Activated naive CD8-positive, alpha-beta T cell treated with anti-CD3 and anti-CD28 coated beads, Interleukin-2, amount 50 U/mL, for 24 hours (primary cell): Measurements from ENCODE around the gene PRKAG1.

Experiments
- ATAC-seq: fragments of 150-1000 bp; cut with Tn5 transposase; one replicate; pipeline ENCODE4 v1.10.0; 2021
- DNase-seq: peaks from one replicate; pipeline ENCODE4 v3.0.0; 2021
- H3K27ac Mint-ChIP-seq: one replicate; pipeline ENCODE4 v1.8.0; 2021; ENCODE audit warnings: mild to moderate bottlenecking, mixed read lengths
- H3K27me3 Mint-ChIP-seq: one replicate; pipeline ENCODE4 v1.8.0; 2021; ENCODE audit warnings: mixed read lengths
- H3K36me3 Mint-ChIP-seq: one replicate; pipeline ENCODE4 v1.8.0; 2021; ENCODE audit warnings: low read depth, mixed read lengths
- H3K4me1 Mint-ChIP-seq: one replicate; pipeline ENCODE4 v1.8.0; 2021; ENCODE audit warnings: mixed read lengths
- H3K4me3 Mint-ChIP-seq: one replicate; pipeline ENCODE4 v1.8.0; 2021; ENCODE audit warnings: mild to moderate bottlenecking, moderate library complexity, mixed read lengths
- H3K9me3 Mint-ChIP-seq: one replicate; pipeline ENCODE4 v1.8.0; 2021; ENCODE audit warnings: mixed read lengths

PRKAG1 gene

DNA sequence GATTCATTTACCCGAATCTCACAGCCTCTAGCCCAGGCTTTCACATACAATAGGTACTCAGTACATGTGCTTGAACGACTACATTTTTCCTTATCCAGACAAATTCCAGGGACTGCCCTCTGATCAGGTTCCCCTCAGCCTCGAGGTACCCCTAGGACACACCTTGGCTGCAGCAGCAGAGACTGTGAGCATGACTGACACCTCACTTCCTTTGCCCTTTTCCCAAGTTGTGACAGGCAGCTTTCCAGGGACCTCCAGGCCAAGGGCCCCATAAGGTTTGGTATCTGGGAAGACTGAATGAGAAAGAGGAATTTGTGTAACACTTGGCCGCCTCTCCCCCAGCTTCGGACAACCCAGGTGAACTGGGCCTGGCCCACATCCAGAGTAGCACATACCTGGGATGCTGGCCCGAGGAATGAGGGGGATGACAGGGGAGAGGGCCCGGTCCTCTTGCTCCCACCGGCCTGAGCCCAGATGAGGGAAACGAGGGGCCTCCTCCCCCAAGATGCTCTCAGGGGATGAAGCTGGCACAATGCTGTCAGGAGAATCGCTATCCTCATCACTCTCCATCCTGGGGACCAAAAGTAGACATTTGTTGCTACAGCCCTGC is 10.2 kb upstream of the PRKAG1 start:
- no peaks in the 10 kb centered on the region for H3K4me1 Mint-ChIP-seq
- ATAC-seq: no peak
- H3K4me3 Mint-ChIP-seq: no peak overlapping the region
- no peaks in the 10 kb centered on the region for H3K9me3 Mint-ChIP-seq
- H3K27ac Mint-ChIP-seq: no peak overlapping the region
- DNase-seq: no peak
- peaks cover 47% of the 10 kb centered on the region for H3K36me3 Mint-ChIP-seq
- H3K27me3 Mint-ChIP-seq: no peaks in the 10 kb centered on the region

DNA sequence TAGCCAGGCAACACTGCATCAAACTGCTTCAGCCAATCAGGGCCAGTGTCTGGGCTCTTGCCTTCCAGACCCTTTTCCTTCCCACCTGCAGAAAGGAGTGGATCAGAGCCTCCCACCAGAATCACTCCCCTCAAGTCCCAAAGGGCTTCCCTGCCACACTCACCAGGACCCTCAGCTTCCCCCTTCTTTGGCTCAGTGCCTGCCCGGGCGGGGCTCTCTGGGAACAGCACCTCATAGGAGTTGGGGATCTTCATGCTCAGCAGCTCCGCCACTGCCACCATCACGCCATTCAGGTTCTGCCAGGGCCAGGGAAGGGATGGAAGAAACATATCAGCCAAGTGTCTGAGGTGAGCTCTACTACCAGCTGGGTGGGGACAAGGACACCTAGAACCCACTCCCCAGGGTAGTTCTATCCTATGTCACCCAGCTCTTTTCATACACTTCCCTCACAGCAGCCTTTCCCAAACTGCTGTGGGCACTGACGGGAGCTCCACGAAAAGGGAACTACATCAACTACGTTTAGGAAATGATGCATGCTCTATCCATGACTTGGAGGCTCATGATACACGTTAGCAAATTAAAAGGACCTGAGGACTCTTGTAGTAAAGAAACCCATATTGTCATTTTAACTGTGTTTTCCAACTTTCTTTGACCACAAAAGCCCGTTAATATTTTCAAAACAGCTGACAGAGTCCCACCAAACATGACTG is 9.4 kb upstream of the PRKAG1 start:
- Mint-ChIP-seq H3K4me1 (no peaks in the 10 kb centered on the region), H3K27ac (no peak overlapping the region), H3K9me3 (no peaks in the 10 kb centered on the region), H3K4me3 (no peak overlapping the region), H3K27me3 (no peaks in the 10 kb centered on the region), H3K36me3 (peaks cover 47% of the 10 kb centered on the region)
- DNase-seq: no peak
- no peak for ATAC-seq

DNA sequence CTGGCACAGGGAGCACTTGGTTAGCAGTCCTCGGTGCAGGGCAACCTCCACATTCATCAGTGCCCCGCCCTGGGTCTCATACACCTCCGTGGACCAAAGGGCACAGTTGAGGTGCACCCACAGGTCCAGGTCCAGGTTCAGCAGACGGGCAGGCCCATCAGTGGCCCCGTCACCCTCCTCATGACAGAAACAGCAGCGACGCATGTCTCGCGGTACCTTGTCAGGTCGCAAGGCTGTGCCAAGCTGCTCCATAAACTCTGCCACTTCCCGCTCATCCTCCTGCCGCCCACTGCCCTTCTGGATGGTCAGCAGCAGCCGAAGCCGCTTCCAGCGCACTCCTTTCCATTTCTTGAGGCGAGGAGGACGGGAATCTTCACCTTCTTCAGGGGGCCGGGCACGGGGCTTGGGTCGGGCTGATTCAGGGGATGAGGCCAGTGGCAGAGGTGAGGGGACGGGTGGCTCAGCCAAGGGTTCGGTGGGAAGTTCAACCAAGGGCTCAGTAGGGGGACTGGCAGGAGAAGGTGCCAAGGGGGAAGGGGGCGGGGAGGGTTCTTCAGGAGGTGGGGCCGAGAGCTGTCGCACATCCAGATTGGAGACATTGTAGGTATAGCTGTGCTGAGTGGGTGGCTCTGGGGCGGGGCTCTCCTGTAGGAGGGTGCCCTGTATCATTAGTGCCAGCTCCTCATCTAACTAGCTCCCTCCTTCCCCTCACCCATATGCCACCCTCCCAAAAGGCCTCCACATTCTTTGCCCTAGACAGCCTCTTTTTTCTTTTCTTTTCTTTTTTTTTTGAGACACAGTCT is 8.3 kb upstream of the PRKAG1 start:
- ATAC-seq (no peak), DNase-seq (no peak)
- Mint-ChIP-seq H3K36me3 (peaks cover 45% of the 10 kb centered on the region), H3K9me3 (no peaks in the 10 kb centered on the region), H3K4me3 (no peak overlapping the region), H3K4me1 (no peaks in the 10 kb centered on the region), H3K27ac (no peak overlapping the region), H3K27me3 (no peaks in the 10 kb centered on the region)

DNA sequence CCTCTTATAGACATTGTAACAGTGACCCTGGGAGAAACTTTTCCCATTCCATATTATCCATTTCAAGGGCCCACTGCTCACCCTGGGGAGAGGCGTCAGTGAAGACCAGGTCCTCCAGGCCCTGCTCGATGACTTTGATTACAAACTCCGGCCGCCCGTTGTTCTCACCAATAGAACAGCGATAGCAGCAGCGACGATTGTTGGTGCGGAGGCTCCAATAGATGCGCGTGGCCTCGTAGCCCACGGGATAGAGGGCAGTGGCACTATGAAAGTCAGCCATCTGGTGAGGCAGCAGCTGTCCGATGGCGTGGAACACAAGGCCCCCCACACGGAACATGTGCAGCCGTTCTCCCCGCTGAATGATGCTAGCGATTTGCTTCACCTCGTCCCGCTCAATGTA is 7.5 kb upstream of the PRKAG1 start:
- no peak for ATAC-seq
- Mint-ChIP-seq H3K36me3 (peaks cover 48% of the 10 kb centered on the region), H3K4me1 (no peaks in the 10 kb centered on the region), H3K27ac (no peak overlapping the region), H3K27me3 (no peaks in the 10 kb centered on the region), H3K4me3 (no peak overlapping the region), H3K9me3 (no peaks in the 10 kb centered on the region)
- DNase-seq: no peak

DNA sequence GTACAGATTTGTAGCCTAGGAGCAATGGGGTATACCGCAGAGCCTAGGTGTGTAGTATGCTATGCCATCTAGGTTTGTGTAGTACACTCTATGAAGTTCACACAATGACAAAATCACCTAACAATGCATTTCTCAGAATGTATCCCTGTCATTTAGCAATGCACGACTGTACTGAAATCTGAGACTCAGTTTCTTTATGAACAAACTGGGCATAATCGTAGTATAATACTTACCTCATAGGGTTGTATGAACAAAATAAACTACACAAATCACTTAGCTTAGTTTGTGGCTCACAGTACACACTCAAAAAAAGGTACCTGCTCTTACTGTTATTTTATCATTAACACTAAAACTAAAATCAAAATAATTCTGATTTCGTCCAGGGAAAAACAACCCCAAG is 6.9 kb upstream of the PRKAG1 start:
- Mint-ChIP-seq H3K36me3 (peaks cover 48% of the 10 kb centered on the region), H3K27me3 (no peaks in the 10 kb centered on the region), H3K9me3 (no peaks in the 10 kb centered on the region), H3K4me1 (no peaks in the 10 kb centered on the region), H3K4me3 (no peak overlapping the region), H3K27ac (no peak overlapping the region)
- DNase-seq (no peak), ATAC-seq (no peak)

DNA sequence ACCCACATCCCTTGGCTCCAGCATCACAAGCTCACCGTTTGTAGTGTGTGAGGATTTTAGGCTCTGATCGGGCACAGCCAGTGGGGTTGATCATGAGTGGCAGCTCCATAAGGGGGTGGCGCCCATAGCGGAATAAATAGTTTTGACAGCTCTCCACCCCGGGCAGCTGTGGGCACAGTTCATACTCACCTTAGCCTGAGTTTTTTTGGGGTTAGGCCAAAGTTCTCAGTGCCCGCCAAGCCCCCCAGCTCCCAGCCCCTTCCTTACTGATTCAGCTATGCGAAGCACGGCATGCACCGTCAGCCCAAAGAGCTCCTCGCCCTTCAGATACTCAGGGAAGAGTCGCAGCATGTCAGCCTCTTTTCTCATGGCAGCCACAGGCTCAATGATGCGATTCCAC is 6.0 kb upstream of the PRKAG1 start:
- Mint-ChIP-seq H3K9me3 (no peaks in the 10 kb centered on the region), H3K4me1 (peaks cover 5% of the 10 kb centered on the region), H3K27me3 (no peaks in the 10 kb centered on the region), H3K27ac (no peak overlapping the region), H3K36me3 (peaks cover 42% of the 10 kb centered on the region), H3K4me3 (no peak overlapping the region)
- ATAC-seq: no peak
- no peak for DNase-seq

DNA sequence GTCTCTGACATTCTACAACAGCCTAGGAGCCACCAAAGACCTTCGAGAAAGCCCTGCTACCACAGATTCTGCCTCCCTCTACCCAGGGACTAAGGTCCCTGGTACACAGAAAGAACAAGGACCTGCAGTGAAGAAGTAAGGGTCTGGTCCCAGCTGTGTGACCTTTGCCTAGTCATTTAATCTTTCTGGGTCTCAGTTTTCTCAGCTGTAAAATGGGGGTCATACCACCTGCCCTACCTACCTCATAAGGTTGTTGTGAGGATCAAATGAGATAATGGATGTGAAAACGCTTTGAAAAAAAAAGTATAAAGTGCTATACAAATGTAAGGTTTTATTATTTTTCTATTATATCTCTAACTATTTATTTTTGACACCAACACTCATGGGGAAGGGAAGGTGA is 5.2 kb upstream of the PRKAG1 start:
- ATAC-seq (no peak), DNase-seq (no peak)
- Mint-ChIP-seq H3K9me3 (no peaks in the 10 kb centered on the region), H3K4me1 (peaks cover 10% of the 10 kb centered on the region), H3K4me3 (no peak overlapping the region), H3K27ac (no peak overlapping the region), H3K27me3 (no peaks in the 10 kb centered on the region), H3K36me3 (peaks cover 39% of the 10 kb centered on the region)

DNA sequence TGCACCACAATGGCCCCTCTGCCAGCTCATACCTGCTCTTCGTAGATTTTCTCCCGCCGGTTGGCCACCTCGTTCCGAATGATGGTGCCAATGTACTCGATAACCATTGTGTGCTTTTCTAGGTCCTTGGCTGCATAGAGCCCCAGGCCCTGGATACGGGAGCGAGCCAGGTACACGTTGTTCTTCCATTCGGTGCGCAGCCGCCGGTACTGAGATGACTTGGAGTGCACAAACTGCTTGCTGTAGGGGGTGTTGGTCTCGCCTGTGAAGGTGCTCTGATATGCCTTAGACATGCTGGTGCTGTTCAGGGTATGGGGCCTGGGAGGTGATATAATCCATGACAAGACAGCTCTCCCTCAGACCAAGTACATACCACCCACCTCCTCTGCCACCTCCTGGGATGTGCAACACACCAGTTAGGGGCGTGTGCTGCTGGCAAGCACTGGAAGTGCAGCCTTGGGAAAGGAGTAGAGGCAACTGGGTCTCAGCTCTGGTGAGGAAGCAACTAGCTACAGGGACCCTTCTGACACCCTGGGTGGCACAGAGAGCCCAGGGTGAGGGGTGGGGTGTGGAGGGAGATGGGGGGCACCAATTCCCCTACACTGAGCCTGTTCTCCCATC is 4.1 kb upstream of the PRKAG1 start:
- Mint-ChIP-seq H3K27me3 (no peaks in the 10 kb centered on the region), H3K36me3 (peaks cover 30% of the 10 kb centered on the region), H3K9me3 (no peaks in the 10 kb centered on the region), H3K27ac (peak overlapping the region; percentile 22), H3K4me1 (peaks cover 16% of the 10 kb centered on the region), H3K4me3 (no peak overlapping the region)
- no peak for ATAC-seq
- DNase-seq: no peak

DNA sequence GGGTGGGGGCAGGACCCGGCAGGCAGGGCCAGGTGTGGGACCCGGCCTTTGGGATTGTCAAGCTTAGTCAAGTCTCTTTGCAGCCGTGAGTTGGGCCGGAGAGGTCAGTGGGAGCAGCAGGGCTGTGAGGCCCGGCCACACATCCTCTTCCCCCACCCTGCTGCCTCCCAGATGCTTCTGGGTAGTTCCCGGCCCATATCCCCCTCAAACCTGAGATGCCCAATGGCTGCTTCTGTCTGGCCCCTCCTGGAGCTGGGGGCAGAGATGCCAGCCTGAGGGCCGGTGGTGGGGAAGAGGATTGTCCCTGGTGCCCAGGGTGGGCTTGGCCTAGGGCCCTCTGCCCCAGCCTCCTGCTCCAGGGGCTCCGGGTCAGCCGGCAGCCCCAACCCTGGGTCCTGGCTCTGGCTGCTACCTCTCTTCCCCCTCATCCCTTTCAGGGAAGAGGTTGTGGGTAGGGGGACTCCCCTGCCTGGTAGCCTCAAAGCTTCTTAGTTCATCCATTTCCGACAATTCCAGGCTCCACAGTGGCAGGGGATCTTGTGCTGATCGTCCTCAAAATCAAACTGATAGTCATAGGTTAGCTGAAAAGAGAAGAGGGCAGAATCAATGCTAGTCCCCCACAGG is 2.8 kb upstream of the PRKAG1 start:
- Mint-ChIP-seq H3K4me1 (peaks cover 29% of the 10 kb centered on the region), H3K27ac (no peak overlapping the region), H3K36me3 (peaks cover 32% of the 10 kb centered on the region), H3K9me3 (no peaks in the 10 kb centered on the region), H3K27me3 (no peaks in the 10 kb centered on the region), H3K4me3 (no peak overlapping the region)
- no peak for DNase-seq
- ATAC-seq: no peak

DNA sequence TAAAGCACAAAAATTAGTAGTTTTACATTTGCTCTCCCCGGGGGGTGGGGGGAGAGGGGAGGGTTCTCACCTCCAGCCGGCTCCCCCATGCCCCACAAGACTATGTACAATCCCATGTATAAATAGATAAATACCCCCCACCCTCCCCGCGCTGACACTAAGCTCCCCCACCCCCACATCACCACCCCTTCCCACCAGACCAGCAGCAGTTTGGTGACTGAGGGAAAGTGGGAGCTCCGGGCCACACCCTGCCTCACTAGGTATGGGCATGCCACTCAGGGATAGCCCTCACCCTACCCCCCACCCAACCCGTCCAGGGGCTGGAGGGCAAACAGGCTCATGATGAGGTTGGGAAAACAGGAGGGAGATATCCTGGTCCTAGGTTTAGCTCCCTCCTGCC is 1.9 kb upstream of the PRKAG1 start:
- no peaks in the 10 kb centered on the region for H3K9me3 Mint-ChIP-seq
- no peak for ATAC-seq
- peaks cover 31% of the 10 kb centered on the region for H3K36me3 Mint-ChIP-seq
- DNase-seq: no peak
- no peak overlapping the region for H3K4me3 Mint-ChIP-seq
- H3K27ac Mint-ChIP-seq: no peak overlapping the region
- no peaks in the 10 kb centered on the region for H3K27me3 Mint-ChIP-seq
- H3K4me1 Mint-ChIP-seq: peaks cover 33% of the 10 kb centered on the region

DNA sequence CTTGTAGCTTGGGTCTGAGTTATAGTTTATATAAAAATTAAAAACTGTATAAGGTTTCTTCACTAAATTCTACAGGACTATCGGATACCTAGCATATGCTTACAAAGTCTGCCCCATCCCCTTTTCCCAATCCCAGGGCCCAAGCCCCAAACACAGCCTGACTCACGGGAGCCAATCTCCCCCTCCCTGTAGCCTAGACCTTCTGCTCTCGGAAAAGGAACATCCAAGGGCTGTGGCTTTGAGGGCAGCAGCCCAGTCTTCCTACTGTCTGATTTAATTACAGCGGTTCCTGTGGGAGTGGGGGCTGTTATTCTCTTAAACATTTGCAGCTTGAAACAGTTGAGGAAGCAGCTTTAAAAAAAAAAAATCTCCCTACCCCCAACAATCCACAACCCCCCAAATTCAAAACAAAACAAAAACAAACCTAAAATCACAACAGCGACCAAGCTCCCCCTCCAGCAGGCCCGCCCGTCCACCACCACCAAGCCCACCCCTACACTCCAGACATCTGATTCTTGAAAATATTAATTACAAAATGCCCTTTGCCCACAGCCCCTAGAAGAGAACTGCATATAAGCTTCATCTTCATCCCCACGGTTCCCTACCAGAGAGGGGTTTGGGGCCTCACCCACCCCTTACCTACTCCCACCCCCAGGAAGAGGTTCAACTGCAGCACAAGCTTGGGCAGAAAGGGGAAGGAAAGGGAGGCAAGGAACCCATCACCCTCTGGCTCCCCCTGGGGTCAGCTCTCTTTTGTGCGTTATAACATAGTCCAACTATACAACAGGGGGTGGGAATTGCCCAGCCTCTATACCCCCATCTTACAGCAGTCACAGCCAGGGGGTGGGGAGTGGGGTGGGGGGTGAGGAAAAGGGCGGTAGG is 1.1 kb upstream of the PRKAG1 start:
- Mint-ChIP-seq H3K9me3 (no peaks in the 10 kb centered on the region), H3K36me3 (peaks cover 28% of the 10 kb centered on the region), H3K27ac (peak overlapping the region; percentile 81), H3K4me3 (peak overlapping the region; percentile 64), H3K4me1 (peaks cover 36% of the 10 kb centered on the region), H3K27me3 (no peaks in the 10 kb centered on the region)
- DNase-seq (peak; percentile 63), ATAC-seq (no peak)

DNA sequence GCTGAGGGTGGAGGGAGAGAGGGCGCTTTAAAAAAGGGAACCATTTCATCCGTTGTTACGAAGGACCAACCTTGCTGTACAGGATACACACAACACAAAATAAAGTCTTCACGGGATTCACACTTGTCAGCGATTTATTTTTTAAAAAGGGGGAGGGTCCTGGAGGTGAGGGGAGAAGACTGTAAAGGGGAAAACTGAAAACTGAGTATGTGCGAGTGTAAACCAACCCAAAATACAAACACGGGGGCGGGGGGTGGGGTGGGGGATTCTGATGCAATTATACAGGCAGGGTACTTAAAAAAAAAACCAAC is 499 bp upstream of the PRKAG1 start:
- H3K27me3 Mint-ChIP-seq: no peaks in the 10 kb centered on the region
- no peaks in the 10 kb centered on the region for H3K9me3 Mint-ChIP-seq
- ATAC-seq (peak; percentile 9), DNase-seq (no peak)
- H3K4me3 Mint-ChIP-seq: peak overlapping the region; percentile 91
- peaks cover 36% of the 10 kb centered on the region for H3K4me1 Mint-ChIP-seq
- H3K27ac Mint-ChIP-seq: peak overlapping the region; percentile 94
- H3K36me3 Mint-ChIP-seq: peaks cover 30% of the 10 kb centered on the region

DNA sequence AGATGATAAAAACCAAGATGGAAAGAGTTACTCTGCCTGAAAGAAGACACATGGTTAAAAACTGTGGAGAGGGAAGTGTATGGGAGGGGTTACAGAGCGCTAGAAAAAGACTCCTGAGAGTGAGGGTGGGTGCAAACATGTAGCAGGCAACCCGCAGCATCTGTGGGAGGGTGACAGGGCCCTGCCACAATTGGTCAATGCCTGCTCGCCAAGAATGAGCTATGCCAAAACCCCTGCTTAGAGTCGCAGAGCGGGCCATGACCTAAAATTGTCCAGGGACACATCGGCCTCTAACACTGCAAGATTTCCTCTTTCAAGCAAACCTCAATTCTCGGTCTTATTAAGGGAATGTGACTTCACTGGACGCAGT is 700 bp downstream of the PRKAG1 start:
- H3K27me3 Mint-ChIP-seq: no peaks in the 10 kb centered on the region
- DNase-seq (peak; percentile 60), ATAC-seq (peak; percentile 61)
- H3K36me3 Mint-ChIP-seq: peaks cover 33% of the 10 kb centered on the region
- H3K4me3 Mint-ChIP-seq: peak overlapping the region; percentile 91
- no peaks in the 10 kb centered on the region for H3K9me3 Mint-ChIP-seq
- H3K4me1 Mint-ChIP-seq: peaks cover 36% of the 10 kb centered on the region
- H3K27ac Mint-ChIP-seq: peak overlapping the region; percentile 94

DNA sequence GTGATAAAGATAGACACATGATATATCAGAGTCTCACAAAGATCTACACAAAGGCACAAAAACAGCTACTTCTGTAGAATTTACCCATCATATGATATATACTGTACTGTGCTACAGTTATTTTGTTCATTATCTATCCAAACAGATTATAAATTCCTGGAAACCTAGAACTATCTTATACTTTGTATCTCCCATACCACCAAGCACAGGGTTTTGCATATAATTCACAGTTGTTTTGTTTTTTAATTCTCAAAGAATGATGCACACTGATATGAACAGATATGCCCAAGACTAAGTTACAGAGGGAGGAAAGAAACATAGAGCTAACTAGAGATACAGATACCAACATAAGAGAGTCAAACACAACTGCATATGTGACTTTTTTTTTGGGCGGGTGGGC is 3.4 kb downstream of the PRKAG1 start:
- Mint-ChIP-seq H3K4me3 (peak overlapping the region; percentile 3), H3K36me3 (peaks cover 36% of the 10 kb centered on the region), H3K27me3 (no peaks in the 10 kb centered on the region), H3K27ac (no peak overlapping the region), H3K4me1 (peaks cover 36% of the 10 kb centered on the region), H3K9me3 (no peaks in the 10 kb centered on the region)
- DNase-seq (no peak), ATAC-seq (no peak)
